ENCODE data around the gene RIPPLY3. TPM values are rescaled to one million over a fixed set of nuclear protein-coding genes. Genes with fewer than 3 reads are reported as not detected.
A peak's percentile ranks its signal among the peaks of the same experiment; 100 is the strongest.

RIPPLY3 gene
- total RNA-seq, 1 donor = under 0.01 TPM

- no peak for DNase-seq (ENCODE audit: low read depth)
- TF ChIP-seq, protein P1, sequence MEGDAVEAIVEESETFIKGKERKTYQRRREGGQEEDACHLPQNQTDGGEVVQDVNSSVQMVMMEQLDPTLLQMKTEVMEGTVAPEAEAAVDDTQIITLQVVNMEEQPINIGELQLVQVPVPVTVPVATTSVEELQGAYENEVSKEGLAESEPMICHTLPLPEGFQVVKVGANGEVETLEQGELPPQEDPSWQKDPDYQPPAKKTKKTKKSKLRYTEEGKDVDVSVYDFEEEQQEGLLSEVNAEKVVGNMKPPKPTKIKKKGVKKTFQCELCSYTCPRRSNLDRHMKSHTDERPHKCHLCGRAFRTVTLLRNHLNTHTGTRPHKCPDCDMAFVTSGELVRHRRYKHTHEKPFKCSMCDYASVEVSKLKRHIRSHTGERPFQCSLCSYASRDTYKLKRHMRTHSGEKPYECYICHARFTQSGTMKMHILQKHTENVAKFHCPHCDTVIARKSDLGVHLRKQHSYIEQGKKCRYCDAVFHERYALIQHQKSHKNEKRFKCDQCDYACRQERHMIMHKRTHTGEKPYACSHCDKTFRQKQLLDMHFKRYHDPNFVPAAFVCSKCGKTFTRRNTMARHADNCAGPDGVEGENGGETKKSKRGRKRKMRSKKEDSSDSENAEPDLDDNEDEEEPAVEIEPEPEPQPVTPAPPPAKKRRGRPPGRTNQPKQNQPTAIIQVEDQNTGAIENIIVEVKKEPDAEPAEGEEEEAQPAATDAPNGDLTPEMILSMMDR (IDR thresholded peaks at IDR 0.05; ENCODE audit: insufficient read depth, low read depth, low read length) = no peak
- peak overlapping the region; percentile 48 for H3K4me3 ChIP-seq (ENCODE audit: low read depth, low read length)
Measured at GRCh38 chr21:37005548-37006485, 685 bp upstream of the RIPPLY3 start.

- TF ChIP-seq, protein P1 (IDR thresholded peaks at IDR 0.05; ENCODE audit: insufficient read depth, low read depth, low read length) = no peak
- H3K4me3 ChIP-seq (ENCODE audit: low read depth, low read length) = no peak overlapping the region
- no peak for DNase-seq (ENCODE audit: low read depth)
Measured at GRCh38 chr21:37008724-37009123, 2.2 kb downstream of the RIPPLY3 start.

DNA sequence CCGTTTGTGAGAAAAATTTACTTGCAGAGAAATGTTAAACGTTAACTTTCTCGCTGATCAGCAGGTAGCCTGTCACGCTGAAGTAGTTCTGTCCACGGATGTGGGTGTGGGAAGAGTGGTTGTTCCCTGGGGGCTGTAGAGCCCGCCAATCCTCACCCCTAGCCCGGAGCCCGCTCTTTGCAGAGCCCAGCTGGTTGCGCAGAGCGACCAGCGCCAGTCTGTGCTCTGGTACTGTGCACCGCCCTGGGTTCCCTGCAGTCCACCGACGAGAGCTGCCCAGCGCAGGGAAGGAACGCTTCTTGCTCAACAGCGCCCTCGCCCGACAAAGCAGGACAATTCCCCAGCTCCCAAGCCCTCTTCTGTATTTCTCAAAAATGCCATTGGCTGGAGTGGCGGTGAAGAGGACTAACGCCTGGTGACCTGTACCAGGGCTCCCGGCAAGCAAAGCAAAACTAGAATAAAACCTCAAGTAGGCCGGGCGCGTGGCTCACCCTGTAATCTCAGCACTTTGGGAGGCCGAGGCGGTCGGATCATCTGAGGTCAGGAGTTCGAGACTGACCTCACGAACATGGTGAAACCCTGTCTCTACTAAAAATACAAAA lies 3.3 kb downstream of the RIPPLY3 start:
- TF ChIP-seq, protein P1 (IDR thresholded peaks at IDR 0.05; ENCODE audit: insufficient read depth, low read depth, low read length) = peak; percentile 89
- H3K4me3 ChIP-seq (ENCODE audit: low read depth, low read length) = peak overlapping the region; percentile 52
- DNase-seq (ENCODE audit: low read depth) = peak; percentile 90

GRCh38 chr21:37017951-37018679 lies 11.6 kb downstream of the RIPPLY3 start:
- TF ChIP-seq, protein P1 (IDR thresholded peaks at IDR 0.05; ENCODE audit: insufficient read depth, low read depth, low read length) = no peak
- no peak overlapping the region for H3K4me3 ChIP-seq (ENCODE audit: low read depth, low read length)
- DNase-seq (ENCODE audit: low read depth) = no peak

DNA sequence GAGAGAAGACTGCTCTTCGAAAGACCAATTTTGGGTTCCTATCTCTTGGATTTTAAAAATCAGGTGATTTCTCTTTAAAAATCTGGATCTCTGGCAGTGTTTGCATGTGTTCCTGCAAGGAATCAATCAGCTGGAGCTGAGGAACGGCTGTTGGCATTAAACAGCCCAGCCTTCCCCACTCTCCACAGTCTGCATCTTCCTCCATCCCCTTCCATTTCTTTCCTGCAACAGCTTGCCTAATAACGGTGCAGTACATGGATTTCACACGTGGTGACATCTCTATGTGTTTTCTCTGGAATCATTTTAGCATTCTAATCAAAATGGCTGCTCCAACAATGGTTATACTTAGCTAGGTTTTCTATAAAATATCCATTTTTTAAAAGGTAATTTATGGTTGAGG lies 20.0 kb downstream of the RIPPLY3 start:
- no peak overlapping the region for H3K4me3 ChIP-seq (ENCODE audit: low read depth, low read length)
- TF ChIP-seq, protein P1 (IDR thresholded peaks at IDR 0.05; ENCODE audit: insufficient read depth, low read depth, low read length) = no peak
- DNase-seq (ENCODE audit: low read depth) = no peak

DNA sequence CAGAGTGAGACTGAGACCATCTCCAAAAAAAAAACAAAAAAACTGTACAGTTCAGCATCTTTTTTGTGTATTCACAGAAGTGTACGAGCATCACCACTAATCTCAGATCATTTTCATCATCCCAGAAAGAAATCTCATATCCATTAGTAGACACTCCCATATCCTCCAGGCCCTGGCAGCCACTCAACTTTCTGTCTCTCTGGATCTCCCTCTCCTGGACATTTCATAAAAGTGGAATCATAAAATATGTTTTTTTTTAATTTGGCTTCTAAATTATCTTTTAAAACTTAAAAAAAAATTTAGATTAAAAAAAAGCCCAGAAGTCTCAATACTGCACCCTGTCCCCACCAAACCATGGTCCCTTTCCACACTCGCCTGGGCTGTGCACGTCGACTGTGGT lies 22.1 kb downstream of the RIPPLY3 start:
- DNase-seq (ENCODE audit: low read depth) = no peak
- no peak overlapping the region for H3K4me3 ChIP-seq (ENCODE audit: low read depth, low read length)
- TF ChIP-seq, protein P1 (IDR thresholded peaks at IDR 0.05; ENCODE audit: insufficient read depth, low read depth, low read length) = no peak
